GM12872 (cell line): Measurements from ENCODE around the gene RAB4A.

Experiments used
- TF ChIP-seq, protein P1 (sequence below): IDR thresholded peaks from 3 replicates; pipeline ENCODE4 v1.5.1; 2011; ENCODE audit warnings: low read depth, mild to moderate bottlenecking, low read length, moderate library complexity; ENCODE audit not compliant: insufficient read depth

The RAB4A gene

DNA sequence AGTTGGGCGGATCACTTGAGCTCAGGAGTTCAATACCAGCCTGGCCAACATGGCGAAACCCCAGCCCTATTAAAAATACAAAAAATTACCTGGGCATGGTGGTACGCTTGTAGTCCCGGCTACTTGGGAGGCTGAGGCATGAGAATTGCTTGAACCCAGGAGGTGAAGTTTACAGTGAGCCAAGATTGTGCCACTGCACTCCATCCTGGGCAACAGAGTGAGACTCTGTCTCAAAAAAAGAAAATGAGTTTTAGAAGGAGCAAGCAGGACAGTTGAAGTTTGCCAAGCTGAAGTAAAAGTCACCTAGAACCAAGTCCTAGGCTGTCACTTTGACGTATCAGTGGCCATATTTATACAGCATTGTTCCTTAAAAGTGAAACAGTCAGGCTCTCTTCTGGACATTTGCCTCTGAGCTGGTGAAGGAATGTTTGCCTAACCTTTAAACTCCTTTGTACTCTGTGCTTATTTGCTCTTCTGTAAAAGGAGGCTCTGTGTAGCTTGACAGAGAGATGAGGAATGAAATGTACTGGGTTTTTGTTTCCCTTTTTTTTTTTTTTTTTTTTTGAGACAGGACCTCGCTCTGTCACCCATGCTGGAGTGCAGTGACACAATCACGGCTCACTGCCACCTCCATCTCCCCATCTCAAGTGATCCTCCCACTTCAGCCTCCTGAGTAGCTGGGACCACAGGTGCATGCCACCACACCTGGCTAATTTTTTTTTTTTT is 2.8 kb downstream of the RAB4A start:
- TF ChIP-seq, protein P1, sequence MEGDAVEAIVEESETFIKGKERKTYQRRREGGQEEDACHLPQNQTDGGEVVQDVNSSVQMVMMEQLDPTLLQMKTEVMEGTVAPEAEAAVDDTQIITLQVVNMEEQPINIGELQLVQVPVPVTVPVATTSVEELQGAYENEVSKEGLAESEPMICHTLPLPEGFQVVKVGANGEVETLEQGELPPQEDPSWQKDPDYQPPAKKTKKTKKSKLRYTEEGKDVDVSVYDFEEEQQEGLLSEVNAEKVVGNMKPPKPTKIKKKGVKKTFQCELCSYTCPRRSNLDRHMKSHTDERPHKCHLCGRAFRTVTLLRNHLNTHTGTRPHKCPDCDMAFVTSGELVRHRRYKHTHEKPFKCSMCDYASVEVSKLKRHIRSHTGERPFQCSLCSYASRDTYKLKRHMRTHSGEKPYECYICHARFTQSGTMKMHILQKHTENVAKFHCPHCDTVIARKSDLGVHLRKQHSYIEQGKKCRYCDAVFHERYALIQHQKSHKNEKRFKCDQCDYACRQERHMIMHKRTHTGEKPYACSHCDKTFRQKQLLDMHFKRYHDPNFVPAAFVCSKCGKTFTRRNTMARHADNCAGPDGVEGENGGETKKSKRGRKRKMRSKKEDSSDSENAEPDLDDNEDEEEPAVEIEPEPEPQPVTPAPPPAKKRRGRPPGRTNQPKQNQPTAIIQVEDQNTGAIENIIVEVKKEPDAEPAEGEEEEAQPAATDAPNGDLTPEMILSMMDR: no peak

DNA sequence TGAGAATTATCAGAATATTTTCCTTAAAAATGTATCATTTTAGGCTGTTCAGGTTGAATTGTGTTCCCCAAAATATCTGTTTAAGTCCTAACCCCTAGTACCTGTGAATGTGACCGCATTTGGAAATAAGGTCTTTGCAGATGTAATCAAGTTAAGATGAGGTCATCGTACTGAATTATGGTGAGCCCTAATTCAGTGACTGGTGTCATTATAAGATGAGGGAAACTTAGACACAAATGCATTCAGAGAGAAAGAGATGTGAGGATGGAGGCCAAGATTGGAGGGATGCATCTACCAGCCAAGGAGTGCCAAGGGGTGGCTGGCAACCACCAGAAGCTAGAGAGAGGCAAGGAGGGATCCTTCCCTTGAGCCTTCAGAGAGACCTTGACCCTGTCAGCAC is 4.1 kb downstream of the RAB4A start:
- TF ChIP-seq, protein P1: no peak

DNA sequence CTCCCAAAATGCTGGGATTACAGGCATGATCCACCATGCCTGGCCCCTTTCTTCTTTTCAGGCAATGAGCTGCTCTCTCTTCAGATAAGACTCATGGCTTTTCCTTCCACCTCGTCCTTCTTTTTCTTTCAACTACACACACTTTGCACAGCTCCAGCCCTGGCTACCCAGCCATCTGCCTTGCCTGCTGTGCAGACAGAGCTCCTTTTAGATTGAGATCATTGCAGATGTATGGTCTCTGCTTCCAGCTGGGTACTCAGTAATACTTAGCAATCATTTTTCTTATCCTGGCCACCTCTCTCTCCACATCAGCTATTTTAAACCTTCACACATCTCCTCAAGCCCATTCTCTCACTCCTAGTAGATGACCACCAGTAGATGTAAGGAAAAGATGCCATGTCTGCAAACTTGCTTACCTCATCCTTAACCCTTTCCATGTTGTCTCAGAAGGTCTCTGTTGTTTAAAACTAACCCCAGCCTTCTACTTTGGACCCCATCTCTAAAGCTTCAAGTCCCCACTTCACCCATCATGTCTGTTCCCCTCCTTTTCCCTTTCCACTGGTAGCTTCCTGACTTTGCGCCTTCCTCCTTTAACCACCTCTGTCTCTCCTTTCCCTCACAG is 7.3 kb downstream of the RAB4A start:
- TF ChIP-seq, protein P1: no peak

DNA sequence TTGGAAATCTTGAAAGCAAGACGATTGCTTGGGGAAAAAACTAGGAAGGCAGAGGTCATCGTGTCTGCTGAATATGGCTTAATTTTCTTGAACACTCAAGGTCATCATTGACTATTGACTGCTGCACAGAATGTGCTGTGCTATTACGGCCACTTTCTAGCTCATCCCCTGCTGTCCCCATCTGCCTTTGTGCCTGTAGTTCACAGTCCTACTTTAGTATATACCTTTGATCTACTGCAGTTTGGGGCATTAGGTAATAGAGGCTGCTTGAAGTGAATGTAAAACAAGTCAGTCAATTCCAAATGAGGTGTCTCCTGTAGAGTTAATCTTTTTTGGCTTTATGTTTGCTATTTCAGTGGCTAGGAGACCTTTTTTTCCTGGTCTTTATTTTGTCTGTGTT is 8.3 kb downstream of the RAB4A start:
- TF ChIP-seq, protein P1: no peak

DNA sequence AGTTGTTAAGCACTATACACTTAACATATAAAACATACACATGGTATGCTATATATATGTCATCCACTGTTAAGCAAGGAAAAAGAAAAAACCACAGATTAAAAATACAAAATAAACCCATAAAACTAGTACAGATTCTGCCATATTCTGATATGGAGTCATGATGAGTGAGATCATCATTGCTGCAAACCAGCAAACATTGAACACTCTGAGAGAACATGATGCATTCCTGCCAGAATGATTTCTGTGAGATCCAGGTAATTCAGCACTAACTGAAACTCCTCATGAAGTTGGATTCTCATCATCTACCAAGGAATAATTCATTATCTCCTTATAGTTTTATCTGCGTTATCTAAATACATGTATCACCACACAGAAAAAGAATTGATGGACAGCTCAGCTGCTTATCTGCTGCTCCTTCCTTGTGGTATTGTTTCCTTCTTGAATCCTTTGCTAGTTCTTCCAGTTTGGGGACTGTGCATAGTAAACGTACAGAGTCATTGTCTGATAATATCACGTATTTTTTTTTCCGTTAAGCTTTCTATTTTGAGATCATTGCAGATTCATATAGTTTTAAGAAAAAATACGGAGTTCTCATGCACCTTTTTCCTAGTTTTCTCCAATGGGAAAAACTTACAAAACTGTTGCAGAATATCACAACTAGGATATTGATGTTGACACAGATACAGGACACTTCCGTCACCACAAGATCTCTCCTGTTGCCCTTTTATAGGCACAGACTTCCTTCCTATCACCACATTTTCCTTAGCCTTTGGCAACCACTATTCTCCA is 9.3 kb downstream of the RAB4A start:
- TF ChIP-seq, protein P1: no peak

DNA sequence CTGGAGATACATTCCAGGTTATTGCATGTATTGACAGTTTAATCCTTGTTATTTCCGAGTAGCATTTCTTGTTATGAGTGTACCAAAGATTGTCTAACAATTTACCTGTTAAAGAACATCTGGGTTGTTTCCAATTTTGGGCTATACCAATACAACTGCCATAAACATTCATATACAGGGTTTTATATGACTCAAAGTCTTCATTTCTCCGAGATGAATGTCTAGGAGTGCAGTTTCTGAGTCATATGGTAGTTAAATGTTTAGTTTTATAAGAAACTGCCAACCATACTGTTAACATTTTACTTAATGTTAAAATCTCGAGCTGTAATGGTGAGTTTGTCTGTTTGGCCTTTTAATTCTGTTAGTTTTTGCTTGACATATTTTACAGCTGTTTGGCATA is 10.0 kb downstream of the RAB4A start:
- TF ChIP-seq, protein P1: no peak

DNA sequence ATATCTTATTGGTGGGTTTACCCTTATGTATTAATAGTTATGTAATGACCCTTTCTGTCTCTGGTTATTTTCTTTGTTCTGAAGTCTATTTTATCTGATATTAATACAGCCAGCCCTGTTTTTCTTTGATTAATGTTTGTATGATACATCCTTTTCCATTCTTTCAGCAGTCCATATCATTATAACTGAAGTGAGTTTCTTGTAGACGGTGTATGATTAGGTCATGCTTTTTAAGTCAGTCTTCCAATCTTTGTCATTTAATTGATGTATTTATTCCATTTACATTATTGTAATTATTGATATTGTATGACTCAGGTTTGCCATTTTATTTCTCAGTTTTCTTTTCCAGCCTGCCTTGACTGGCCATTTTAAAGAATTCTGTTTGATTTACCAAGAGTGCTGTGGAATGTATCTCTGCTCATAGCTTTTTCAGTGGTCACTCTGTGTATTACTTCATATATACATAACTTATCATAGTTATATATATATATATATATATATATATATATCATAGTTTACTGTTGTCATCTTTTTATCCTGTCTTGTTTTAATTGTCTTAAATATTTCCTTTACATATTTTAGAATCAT is 10.5 kb downstream of the RAB4A start:
- TF ChIP-seq, protein P1: no peak
